Left lung (tissue), 10 donors: ENCODE results near the gene NAALADL2. TPM values are rescaled to one million over a fixed set of nuclear protein-coding genes. Genes with fewer than 3 reads are reported as not detected.
A peak's percentile ranks its signal among the peaks of the same experiment; 100 is the strongest.

Experiments
- ATAC-seq: fragments of 200-7000 bp; cut with Tn5 transposase; one replicate; pipeline ENCODE4 v1.9.1; 2020; ENCODE audit warnings: moderate library complexity
- DNase-seq, 4 donors: peaks; one replicate each; pipeline ENCODE4 v3.0.0-alpha.2; 2013 to 2020
- H3K27ac ChIP-seq, 2 donors: fragments of 200-600 bp; sonication (generic) in 1 of 2; one replicate each; pipeline versions ENCODE4 v1.5.0 to v1.8.0; 2020 to 2021
- H3K27me3 ChIP-seq, 2 donors: fragments of 200-600 bp; sonication (generic) in 1 of 2; one replicate each; pipeline versions ENCODE4 v1.5.0 to v1.8.0; 2020 to 2021
- H3K36me3 ChIP-seq, 2 donors: fragments of 200-600 bp; sonication (generic) in 1 of 2; one replicate each; pipeline versions ENCODE4 v1.5.0 to v1.8.0; 2020 to 2021
- H3K4me1 ChIP-seq, 2 donors: fragments of 200-600 bp; one replicate each; pipeline ENCODE4 v1.8.0; 2021
- H3K4me3 ChIP-seq, 2 donors: fragments of 200-600 bp; sonication (generic) in 1 of 2; one replicate each; pipeline versions ENCODE4 v1.5.0 to v1.8.0; 2020 to 2021; ENCODE audit warnings: mild to moderate bottlenecking in 1 of 2
- H3K9me3 ChIP-seq, 2 donors: fragments of 200-600 bp; sonication (generic) in 1 of 2; one replicate each; pipeline versions ENCODE4 v1.5.0 to v1.8.0; 2020 to 2021
- intact Hi-C, 2 donors: fragments of 100-400 bp; cut with DNase I; formaldehyde crosslinking; loops; one replicate each; pipeline versions ENCODE4 v1.11.2 to v1.14.2; 2022
- polyA plus RNA-seq, 6 donors: library from polyadenylated mRNA; unstranded; fragments of 120-200 nt; gene quantifications; one replicate each; pipeline ENCODE4 v1.2.1, GENCODE V29; 2013; ENCODE audit not compliant: insufficient read length in 6 of 6
- total RNA-seq, 2 donors: library from RNA; stranded (reverse); fragmentation: NEBNext Ultra II Directional; extraction: Animal tissue kit (Norgen Biotek cat#: 25700); gene quantifications; one replicate each; pipeline ENCODE4 v1.2.1, GENCODE V29; 2021
- TF ChIP-seq, protein P1 (sequence below), 2 donors: fragments of 200-600 bp; sonication (generic) in 1 of 2; IDR thresholded peaks; one replicate each; pipeline versions ENCODE4 v1.5.0 to v1.8.0; 2021; ENCODE audit warnings: antibody characterized with exemption in 2 of 2
- donor health status: DM: no; HTN: yes; CAD: no.
- donor health status: DM: no; HTN: no; CAD: no.

Gene NAALADL2
- total and polyA plus RNA-seq, 8 donors: 9.8 to 23.3 (median 17.8) TPM

DNA sequence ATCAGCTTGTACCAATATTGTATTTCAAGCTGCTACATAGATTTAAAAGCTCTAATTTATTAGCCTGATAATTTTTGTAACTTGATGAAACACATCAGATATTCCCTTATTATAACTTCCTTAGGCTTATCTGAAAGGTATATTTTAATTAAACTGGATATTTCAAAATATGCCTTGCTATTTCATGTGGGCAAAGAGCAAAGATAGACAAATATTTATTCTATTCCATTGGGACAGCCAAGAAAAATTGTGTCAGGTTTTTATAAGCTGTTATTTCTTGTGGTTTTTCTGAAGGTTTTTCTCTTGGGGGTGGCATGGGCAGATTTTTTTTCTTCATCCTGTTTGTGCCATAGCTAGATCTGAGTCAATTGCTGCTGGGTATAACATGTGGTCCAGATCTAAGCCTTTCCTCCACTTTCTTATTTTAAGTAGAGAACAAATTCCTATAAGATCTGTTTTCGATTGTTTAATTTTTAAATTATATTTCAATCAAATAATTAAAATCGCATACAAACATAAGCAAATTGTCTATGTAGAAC is 249.5 kb downstream of the NAALADL2 start:
- Histone ChIP-seq H3K4me3 (no peak overlapping the region), H3K27ac (no peak overlapping the region), H3K36me3 (no peaks in the 10 kb centered on the region), H3K9me3 (no peaks in the 10 kb centered on the region), H3K4me1 (no peaks in the 10 kb centered on the region), H3K27me3 (no peaks in the 10 kb centered on the region)
- no peak for ATAC-seq
- no peak for DNase-seq
- TF ChIP-seq, protein P1, sequence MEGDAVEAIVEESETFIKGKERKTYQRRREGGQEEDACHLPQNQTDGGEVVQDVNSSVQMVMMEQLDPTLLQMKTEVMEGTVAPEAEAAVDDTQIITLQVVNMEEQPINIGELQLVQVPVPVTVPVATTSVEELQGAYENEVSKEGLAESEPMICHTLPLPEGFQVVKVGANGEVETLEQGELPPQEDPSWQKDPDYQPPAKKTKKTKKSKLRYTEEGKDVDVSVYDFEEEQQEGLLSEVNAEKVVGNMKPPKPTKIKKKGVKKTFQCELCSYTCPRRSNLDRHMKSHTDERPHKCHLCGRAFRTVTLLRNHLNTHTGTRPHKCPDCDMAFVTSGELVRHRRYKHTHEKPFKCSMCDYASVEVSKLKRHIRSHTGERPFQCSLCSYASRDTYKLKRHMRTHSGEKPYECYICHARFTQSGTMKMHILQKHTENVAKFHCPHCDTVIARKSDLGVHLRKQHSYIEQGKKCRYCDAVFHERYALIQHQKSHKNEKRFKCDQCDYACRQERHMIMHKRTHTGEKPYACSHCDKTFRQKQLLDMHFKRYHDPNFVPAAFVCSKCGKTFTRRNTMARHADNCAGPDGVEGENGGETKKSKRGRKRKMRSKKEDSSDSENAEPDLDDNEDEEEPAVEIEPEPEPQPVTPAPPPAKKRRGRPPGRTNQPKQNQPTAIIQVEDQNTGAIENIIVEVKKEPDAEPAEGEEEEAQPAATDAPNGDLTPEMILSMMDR (IDR thresholded peaks at IDR 0.05): no peak
- intact Hi-C loops: no loop called here

DNA sequence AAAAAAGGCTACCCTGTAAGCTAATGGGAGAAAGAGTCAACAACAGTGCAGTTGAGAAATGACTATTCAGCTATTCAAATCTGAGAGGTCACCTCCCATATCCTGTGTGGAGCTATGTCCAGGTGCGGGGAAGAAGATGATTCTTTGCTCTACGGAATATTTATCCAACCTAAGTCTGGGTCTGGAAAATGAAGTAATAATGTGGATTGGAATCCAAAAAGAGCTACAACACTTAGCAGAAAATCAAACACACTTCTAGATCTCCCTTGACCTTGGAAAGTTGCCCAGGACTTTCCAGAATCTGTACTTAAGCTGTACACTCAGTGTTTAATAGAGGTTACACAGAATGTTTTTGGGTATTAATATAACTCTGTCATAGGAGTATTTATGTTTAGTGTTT is 251.9 kb downstream of the NAALADL2 start:
- peak in 1 of 4 donors; percentile 19 for DNase-seq
- Histone ChIP-seq H3K27ac (no peak overlapping the region), H3K36me3 (no peaks in the 10 kb centered on the region), H3K9me3 (no peaks in the 10 kb centered on the region), H3K27me3 (no peaks in the 10 kb centered on the region), H3K4me1 (no peaks in the 10 kb centered on the region), H3K4me3 (no peak overlapping the region)
- intact Hi-C loops: no loop called here
- TF ChIP-seq, protein P1 (IDR thresholded peaks at IDR 0.05): no peak
- peak; percentile 91 for ATAC-seq

DNA sequence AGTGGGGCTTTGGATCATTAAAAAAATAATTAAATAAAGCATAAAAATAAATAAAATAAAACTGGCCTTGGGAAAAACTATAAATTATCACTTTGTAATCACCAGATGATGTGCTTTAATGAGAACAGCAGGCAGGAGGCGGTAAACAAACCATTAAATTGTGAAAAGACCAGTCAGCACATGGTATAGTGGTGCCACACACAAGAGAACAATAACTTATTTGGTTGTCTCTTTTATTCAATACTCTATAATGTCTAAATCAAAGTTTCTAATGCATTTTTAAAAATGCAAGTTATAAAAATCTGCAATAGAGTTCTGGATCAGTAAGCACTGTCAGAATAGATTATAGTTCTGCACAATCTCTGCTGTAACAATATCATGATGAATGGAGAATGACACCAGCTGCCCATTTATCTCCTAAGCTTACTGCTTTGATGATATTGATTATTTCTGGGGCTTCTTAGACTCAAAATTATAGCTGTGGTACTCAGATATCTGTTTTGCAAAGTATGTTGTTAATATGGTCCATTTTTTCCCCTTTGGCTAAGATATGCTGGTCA is 259.3 kb downstream of the NAALADL2 start:
- peaks cover 0 to 1% of the 10 kb centered on the region in 2 donors for H3K9me3 ChIP-seq
- no peaks in the 10 kb centered on the region for H3K27me3 ChIP-seq
- no peaks in the 10 kb centered on the region for H3K36me3 ChIP-seq
- TF ChIP-seq, protein P1 (IDR thresholded peaks at IDR 0.05): no peak
- ATAC-seq (no peak), DNase-seq (no peak)
- intact Hi-C loops: no loop called here
- no peaks in the 10 kb centered on the region for H3K4me1 ChIP-seq
- H3K27ac ChIP-seq: no peak overlapping the region
- H3K4me3 ChIP-seq: no peak overlapping the region

DNA sequence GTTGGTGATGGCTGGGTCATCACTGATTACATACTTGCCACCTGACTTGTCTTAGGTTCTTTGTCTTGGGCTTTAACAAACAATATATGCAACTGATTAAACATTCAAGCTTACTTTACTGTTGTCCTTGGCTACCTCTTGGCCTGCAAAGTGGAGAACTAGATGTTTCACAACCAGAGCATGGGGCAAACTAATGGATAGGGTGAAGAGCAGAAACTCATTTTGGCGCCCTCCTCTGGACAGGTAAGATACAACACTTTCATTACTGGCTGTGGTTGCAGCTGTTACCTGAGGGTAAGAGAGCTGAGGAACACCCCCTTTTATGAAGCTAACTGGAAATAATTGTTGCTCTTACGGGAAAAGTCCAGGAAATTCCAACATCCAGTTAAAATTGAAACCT is 262.1 kb downstream of the NAALADL2 start:
- no peaks in the 10 kb centered on the region for H3K27me3 ChIP-seq
- H3K9me3 ChIP-seq: peaks cover 0 to 11% of the 10 kb centered on the region in 2 donors
- intact Hi-C loops: no loop called here
- DNase-seq: no peak
- peak; percentile 93 for ATAC-seq
- no peak overlapping the region for H3K4me3 ChIP-seq
- H3K4me1 ChIP-seq: no peaks in the 10 kb centered on the region
- no peak overlapping the region for H3K27ac ChIP-seq
- TF ChIP-seq, protein P1 (IDR thresholded peaks at IDR 0.05): no peak
- H3K36me3 ChIP-seq: no peaks in the 10 kb centered on the region

DNA sequence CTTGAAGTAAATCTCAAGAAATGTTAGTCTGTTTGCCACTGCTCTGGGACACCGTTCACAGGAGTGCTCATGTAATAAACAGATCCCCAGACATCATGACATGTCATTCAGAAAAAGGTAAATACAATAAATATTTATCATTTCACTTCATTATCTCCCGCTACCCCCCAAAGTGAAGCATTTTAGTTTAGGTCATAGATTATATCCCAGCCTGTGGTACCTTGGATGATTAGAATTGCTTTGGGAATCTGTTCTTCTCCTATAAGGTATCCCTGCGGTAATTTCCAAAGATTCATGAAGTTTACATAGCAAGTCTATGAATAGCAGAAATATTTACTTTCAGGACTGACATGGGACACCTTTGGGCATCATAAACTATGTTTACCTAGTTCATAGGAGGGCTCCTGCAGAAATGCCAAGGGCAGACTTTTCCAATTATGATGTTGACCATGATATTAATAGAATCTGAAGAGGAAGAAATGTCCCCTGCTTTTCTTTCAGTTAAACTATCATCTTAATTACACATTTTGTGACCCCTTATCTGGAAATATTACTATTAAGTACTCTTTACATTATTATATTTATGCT is 268.0 kb downstream of the NAALADL2 start:
- no peak for ATAC-seq
- no peak overlapping the region for H3K4me3 ChIP-seq
- H3K9me3 ChIP-seq: peaks cover 0 to 11% of the 10 kb centered on the region in 2 donors
- TF ChIP-seq, protein P1 (IDR thresholded peaks at IDR 0.05): no peak
- no peaks in the 10 kb centered on the region for H3K36me3 ChIP-seq
- no peak for DNase-seq
- no peaks in the 10 kb centered on the region for H3K4me1 ChIP-seq
- no peak overlapping the region for H3K27ac ChIP-seq
- intact Hi-C loops: no loop called here
- no peaks in the 10 kb centered on the region for H3K27me3 ChIP-seq
